NCI-H2171 treated with DMSO at 0.1 percent for 48 hours (cell line): ENCODE results near the gene PDCL2.

Source experiments
- DNase-seq: peaks from one replicate; lab custom pipeline; 2025; lab: John Stamatoyannopoulos, UW

PDCL2 gene

GRCh38 chr4:55538531-55538930, 53.5 kb downstream of the PDCL2 start:
- DNase-seq: no peak

- no peak for DNase-seq
Observed at GRCh38 chr4:55534306-55534705, 57.7 kb downstream of the PDCL2 start.

GRCh38 chr4:55530691-55531090, 61.4 kb downstream of the PDCL2 start:
- no peak for DNase-seq

- no peak for DNase-seq
Observed at GRCh38 chr4:55530167-55530566, 61.9 kb downstream of the PDCL2 start.

- DNase-seq: no peak
Observed at GRCh38 chr4:55528491-55528890, 63.6 kb downstream of the PDCL2 start.

- DNase-seq: no peak
Observed at GRCh38 chr4:55524844-55525571, 67.0 kb downstream of the PDCL2 start.

- no peak for DNase-seq
Observed at GRCh38 chr4:55518442-55518841, 73.6 kb downstream of the PDCL2 start.

- DNase-seq: no peak
Observed at GRCh38 chr4:55517526-55518229, 74.4 kb downstream of the PDCL2 start.

GRCh38 chr4:55512922-55513571, 79.0 kb downstream of the PDCL2 start:
- no peak for DNase-seq

GRCh38 chr4:55512077-55512476, 80.0 kb downstream of the PDCL2 start:
- DNase-seq: no peak

- DNase-seq: no peak
Observed at GRCh38 chr4:55510685-55511084, 81.4 kb downstream of the PDCL2 start.

GRCh38 chr4:55509266-55509665, 82.8 kb downstream of the PDCL2 start:
- no peak for DNase-seq

GRCh38 chr4:55507612-55508011, 84.4 kb downstream of the PDCL2 start:
- no peak for DNase-seq
